Measurements from ENCODE around the gene LCN1.

Gene LCN1

DNA sequence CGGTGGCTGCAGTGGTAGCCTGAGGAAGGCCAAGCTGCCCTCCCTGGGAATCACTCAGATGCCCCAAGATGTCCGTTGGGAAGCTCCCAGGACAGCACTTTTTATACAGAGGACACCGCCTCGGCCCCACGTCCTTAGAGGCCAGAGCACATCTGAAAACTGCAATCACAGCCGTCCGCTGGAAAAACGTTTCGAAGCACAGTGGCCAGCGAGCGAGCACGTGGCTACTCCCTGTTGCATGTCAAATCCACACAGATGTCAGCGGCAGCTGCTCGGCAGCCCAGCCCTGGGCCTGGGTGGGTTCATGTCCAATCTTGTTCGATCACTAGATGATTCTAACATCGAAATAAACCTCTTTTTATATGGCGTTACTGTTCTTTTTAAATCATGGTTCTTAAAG is 32.7 kb upstream of the LCN1 start:
- DNase-seq (ENCODE audit: low read depth), result no peak

DNA sequence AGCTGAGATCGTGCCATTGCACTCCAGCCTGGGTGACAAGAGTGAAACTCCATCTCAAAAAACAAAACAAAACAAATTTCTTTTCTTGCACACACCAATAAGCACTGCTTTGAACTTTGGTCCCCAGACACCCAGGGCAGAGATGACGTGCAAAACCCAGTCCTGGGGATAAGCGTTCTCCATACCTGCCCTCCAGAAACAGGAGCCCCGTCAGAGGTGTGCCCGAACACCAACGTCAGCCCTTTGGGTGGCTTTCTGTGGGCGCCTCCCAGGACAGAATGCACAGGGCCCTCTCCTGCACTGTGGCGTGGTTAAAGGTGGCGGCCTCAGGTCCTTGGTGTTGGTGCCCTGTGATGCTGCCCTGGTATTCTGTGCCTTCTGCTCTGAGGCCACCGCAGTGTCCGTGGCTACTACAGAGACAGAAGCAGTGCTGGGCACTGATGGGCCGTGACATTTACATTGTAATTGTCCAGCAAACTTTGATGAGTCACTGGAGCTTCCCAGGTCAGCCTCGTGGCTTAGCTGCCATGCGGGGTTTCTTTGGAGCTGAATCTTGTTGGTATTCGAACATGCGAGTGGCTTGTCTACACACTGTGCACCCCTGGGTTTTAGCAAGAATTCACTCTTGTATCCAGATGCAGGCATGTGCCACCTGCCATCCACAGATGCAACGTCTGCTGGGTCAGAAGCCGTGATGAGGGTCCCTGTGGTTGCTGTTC is 31.9 kb upstream of the LCN1 start:
- no peak for DNase-seq (ENCODE audit: low read depth)

DNA sequence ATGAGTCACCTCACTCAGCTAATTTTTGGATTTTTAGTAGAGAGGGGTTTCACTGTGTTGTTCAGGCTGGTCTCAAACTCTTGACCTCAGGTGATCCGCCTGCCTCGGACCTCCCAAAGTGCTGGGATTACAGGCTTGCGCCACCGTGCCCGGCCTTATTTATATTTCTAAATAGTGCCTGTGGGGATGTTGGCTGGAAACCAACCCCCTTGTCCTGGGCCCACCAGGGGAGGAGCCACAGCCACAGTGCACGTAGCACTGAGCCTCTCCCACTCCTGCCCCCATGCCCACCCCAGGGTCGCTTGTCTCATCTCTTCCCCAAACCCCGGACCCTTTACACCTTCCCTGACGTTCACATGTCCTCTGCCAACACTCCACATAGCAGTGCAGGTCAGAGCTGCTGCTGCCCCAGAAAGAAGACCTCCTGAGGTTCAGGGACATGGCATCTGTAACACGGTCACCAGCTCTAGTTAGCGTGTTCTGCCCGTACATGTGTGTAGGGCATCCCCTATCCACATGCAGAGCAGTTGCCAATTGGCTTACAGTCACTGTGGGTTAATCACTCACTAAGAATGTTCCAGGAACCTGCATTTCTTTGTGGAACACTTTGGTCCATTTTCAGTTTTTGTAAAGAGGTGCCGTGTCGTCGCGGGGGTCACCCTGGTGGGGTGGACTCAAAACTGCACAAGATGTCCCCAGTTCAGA is 30.9 kb upstream of the LCN1 start:
- no peak for DNase-seq (ENCODE audit: low read depth)

DNA sequence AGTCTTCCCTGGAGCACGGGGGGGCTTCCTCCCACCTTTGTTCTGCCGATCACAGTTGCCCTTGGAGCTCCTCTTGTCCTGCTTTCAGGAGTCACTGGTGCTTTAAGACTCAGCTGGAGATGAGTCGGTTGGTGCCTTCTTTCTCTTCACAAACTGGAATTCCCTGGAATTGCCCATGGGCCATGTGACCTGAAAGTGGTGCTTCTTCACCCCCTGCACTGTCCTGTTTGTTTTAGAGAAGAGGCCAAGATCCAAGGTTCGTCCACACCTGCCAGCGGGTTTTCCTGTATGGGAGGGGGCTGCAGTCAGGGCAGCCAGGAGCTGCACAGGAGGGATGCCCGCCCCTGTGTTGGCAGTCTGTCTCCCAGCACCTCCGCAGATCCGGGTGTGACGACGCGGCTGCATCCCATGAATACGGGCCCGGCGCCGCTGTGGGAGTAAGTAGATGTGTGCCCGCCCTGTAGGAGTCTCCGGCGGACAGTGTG is 30.2 kb upstream of the LCN1 start:
- DNase-seq (ENCODE audit: low read depth), result no peak

DNA sequence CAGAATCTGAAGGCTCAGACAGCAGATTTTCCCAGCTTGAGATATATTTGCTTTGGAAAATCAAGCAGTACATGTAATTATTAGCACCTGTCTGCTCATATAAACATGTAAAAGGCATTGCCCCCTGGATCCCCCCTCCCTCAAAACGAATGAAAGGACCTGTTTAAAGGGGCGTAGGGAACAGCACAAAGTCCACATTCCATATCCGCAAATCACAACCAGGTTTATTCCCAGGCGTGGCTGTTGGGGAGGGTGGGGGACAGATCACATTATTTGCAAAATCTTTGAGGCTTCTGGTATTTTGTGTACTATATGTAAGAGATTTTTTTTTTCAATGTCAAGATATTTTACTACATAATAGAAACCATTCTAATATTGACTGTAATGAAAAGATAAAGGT is 29.5 kb upstream of the LCN1 start:
- no peak for DNase-seq (ENCODE audit: low read depth)

DNA sequence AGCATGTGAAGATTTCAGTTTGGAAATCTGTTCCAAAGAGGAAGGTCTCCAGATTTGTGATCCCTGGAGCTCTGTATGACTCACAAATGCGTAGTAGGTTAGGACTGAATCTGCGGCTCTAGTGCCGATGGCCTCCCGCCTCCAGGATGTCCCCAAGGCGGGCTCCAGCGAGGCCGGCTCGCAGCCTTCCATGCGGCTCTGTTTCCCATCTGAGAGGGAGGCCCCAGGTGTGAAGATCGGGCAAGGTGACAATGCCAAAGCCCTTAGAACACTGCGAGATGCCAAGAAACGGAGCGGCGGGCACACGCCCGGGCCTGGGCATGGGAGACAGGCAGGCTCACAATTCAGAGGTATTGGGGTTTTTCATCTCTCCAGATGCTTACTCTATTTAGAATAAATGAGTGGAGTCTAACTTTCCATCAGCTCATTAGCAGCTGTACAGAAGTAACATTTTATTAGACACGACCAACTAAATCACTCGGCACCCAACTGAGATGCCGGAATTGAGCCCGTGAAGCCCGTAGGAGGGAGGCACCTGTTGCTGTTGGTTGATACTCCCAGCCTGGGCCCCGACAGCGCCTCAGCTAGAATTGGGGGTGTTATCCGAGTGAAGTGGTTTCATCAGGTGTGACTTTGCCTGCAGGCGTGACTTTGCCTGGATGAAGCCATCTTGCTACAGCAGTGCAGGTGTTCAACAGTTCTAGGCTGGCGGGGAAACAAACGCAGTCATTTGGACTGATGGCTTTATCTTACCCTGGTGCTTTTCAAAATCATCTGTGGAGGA is 28.2 kb upstream of the LCN1 start:
- no peak for DNase-seq (ENCODE audit: low read depth)

DNA sequence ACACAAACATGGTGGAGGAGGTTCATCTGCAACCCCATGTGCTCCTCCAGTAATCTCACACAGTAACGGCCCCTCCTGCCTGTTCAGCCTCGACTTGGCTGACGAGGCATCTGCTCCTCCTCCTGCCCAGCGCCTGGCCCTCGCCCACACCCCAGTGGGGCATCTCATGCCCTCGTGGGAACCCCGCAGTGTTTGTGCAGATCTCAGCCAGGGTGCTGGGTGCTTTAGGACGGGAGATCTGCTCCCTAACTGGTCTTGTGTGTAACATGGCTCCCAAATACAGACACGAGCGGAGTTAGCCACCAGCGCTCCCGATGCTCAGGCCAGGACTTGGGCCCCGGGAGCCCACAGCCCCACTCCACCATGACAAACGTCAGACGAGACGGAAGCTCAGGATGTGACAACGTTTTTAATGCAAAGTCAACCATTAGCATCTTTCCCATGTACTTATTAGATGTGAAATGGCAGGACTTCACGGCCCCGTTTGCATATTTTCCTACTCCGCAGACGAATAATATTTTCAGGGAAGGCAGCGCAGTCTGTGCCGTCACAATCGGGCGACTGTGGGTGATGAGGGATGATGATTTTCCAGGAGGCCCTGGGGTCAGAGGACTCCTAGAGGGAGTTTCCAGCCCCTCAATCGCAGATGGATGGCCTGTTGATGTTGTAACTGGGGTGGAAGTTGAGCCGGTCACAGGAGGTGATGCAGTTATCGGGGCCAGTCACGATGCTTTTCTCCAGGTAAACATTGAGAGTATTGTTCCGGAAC is 26.3 kb upstream of the LCN1 start:
- no peak for DNase-seq (ENCODE audit: low read depth)

DNA sequence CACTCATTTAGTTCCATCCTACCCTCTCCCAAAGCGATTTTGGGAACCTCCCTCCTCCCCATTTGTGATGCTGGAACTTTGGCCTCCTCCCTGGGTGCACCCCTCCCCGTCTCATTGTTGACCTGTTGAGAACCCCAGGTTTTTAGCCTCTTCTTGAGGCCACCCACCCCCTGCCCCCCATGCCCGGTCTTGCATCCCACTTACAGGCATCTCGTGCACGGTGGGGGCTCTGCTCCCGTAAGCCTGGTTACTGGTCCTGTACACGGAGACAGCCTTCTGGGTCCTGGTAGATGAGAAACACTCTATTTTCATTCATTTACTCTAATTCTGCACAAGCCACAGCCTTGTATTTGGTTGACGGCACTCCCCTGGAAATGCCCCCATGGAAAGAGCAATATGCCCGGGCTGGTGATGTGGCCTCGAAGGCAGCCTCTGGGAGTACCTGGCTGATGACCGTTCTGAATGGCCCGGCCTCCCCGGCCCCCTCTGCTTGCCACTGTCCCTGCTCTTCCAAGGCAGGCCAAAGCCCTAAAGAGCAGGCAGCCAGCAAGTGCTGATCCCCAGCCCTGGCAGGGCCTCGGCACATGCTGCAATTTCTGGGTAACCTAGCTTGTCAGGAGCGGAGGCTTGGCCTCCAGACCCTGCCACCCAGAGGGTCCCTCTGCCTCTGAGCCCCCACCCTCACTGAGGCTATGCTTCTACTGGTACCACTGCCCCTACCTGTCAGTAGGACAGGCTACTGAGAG is 22.7 kb upstream of the LCN1 start:
- no peak for DNase-seq (ENCODE audit: low read depth)

DNA sequence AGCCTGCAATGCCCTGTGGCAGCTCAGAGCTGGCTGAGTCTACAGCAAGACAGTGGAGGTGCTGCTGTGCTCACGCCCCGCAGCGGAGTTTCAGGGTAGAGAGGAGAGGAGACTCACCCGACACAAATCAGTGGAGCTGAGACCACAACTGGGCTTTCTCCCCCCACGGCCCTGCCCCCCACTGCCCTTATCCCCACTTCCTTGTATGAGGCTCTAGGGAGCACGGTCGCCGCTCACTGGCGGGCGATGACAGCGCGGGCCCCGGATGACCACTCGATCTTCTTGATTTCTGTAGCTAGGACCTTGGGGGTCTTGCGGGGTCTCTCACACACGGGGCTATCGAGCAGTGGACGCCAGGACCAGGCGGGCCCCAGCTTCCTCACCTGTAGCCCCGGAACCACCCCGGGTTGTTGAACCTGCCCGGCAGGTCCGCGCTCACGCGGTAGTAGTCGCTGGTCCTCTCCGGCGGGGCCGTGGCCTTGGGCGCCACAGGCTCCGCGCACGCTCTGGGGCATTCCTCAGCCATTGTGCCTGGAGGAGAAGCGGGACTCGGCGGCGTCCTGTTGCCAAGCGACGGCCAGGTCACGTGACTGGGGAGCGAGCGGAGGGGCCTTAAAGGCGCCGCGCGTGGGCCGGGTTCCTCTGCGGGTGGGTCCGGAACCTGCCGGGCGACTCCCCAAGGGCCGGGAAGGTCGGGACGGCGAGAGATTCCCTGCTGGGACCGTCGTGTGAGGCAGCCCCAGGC is 21.7 kb upstream of the LCN1 start:
- DNase-seq (ENCODE audit: low read depth), result peak; percentile 77

DNA sequence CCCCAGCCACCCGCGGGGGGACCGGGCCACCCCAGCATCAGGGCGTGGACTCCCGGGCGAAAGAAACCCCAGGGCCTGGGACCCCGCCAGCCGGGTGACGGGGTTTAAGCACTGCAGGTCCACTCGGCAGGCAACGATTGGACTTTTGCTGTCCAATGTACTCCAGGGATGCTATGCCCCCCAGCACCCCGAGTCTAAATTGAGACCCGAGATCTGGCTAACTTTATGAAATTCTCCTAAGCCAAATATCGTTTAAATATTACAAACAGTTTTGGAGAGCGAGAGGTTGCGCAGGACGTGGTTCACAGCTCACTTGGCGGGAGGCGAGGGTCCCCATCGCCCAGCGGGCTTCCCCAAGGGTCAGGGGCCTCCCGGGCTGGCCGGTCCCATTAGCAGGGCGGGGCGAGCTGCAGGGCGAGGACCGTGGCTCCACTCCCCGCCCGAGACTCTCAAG is 21.1 kb upstream of the LCN1 start:
- no peak for DNase-seq (ENCODE audit: low read depth)

DNA sequence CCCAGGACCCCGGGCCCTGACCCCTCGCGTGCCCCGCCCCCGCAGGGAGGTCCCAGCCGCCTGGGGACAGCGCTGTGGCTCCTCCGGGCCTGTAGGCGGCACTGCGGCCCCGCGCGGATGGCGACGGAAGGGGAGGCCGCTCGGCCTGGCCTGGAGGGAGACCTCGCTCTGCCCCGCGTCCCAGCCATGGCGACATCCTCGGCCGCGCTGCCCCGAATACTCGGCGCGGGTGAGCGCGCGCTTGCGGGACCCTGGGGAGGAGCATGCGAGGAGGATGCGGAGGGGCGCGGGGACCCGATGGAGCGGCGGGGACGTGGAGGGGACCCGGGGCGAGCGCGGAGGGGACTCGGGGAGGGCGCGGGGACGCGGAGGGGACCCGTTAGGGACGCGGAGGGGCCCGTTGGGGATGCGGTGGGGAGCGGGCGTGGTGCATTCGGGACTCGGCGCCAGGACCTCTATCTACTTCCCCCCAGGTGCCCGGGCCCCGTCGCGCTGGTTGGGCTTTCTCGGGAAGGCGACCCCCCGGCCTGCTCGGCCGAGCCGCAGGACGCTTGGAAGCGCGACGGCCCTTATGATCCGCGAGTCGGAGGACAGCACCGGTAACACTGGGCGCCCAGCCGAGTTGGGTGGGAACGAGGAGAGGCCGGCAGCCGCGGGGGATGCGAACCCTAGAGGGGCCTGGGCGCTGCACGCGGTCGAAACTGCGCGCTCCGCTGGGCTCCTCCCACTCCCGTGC is 20.5 kb upstream of the LCN1 start, which contains the start of gene MRPS2:
TSS of gene MRPS2 (plus strand) at position 158 of the 736 bp plus-strand sequence. CDS start at position 187, 29 bp downstream.
- DNase-seq (ENCODE audit: low read depth), result peak; percentile 70

DNA sequence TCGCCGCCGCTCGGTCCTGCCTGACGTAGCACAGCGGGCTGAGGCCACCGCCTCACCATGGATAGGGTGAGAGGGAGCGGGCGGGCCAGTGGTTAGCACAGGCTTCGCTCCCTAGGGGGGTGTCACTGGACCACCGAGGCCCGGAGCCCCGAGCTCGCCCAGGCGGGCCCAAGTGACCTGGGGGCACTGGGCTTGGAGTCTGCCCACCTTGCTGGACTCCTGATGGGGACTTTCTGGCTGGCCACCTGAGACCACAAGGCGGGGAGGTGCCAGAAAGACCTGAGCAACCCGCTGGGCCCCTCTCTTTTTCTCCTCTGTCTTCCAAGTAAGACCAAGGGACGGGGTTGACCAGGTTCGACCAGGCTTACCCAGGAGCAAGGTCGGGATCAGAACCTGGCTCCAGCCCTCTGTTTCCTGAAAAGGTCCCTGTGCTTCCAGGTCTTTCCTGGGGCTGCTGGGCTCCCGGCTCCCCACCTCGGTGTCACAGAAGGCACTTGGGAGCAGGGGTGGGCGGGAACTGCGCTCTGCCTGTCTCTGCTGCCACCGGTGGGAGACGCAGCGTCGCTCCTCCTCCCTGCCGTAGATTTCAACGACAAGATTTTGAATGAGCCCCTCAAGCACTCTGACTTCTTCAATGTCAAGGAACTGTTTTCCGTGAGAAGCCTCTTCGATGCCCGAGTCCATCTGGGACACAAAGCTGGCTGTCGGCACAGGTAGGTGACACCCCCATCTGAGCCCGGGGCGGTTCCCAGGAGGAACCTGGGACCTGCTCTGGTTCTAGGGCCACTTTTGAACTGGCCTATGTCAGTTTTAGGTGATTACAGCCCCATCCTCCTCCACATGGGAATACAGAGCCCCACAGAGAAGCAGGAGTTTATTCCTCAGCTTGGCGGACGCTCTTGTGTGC is 19.7 kb upstream of the LCN1 start:
- DNase-seq (ENCODE audit: low read depth), result peak; percentile 31

DNA sequence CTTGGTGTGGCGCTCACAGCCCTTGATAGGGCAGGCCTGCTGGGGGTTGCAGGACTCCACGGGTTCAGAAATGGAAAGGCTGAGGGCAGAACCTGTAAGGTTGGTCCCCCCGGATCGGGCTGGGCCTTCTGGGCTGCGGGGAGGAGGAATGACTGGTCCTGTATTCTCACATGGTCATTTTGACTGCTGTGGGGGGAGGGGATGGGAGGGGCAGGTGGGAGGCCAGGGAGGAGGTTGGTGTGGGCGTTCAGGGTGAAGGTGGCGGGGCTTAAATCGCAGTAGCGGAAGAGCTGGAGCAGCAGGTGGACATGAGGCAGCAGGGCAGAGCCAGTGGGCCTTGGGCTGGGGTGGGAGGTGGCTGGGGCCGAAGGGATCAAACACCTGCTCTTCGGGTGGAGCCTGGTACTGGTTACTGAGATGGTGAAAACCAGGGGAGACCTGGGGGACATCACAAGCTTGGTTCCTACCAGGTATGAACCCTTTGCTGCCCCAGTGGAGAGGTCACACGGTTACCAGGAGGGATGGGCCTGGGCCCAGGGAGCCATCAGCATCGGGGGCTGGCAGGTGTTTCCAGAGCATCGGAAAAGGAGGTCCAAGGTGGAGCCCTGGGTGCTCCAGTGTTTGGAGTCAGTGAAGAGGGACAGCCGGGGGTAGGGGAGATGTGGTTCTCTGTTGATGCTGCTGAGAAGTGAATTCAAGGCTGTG is 18.9 kb upstream of the LCN1 start:
- no peak for DNase-seq (ENCODE audit: low read depth)

DNA sequence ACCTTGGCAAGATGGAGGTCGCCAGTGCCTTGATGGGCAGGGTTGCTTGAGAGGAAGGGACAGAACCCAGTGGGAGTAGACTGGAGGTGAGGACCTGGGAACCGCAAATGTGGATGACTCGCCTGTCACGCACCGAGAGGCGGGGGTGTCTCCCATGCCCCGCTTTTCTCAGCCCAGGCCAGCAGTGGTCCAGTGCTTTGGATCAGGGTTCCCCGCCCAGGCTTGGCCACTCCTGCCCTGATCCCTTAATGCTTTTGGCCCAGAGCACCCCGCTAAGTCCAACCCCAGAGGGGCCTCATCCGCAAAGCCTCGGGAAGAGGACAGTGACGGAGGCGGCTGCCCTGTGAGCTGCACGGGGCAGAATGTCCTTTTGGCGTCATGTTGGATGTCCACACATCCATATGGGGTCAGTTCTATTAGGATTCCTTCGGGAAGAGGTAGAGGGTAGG is 18.3 kb upstream of the LCN1 start:
- no peak for DNase-seq (ENCODE audit: low read depth)

DNA sequence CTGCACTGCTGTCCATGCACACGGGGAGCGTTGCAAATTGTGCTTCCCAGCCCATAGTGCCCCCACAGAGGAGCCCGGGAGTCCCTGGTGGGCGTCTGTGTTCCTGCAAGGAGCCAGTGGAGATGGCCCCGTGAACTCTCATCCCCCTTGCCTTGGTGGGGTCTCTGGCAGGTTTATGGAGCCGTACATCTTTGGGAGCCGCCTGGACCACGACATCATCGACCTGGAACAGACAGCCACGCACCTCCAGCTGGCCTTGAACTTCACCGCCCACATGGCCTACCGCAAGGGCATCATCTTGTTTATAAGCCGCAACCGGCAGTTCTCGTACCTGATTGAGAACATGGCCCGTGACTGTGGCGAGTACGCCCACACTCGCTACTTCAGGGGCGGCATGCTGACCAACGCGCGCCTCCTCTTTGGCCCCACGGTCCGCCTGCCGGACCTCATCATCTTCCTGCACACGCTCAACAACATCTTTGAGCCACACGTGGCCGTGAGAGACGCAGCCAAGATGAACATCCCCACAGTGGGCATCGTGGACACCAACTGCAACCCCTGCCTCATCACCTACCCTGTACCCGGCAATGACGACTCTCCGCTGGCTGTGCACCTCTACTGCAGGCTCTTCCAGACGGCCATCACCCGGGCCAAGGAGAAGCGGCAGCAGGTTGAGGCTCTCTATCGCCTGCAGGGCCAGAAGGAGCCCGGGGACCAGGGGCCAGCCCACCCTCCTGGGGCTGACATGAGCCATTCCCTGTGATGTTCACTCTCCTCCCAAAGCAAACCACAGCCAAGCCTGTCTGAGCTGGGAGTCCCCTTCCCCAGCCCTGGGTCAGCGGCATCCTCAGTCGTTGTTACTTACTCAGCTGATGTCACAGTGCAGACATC is 17.6 kb upstream of the LCN1 start:
- no peak for DNase-seq (ENCODE audit: low read depth)

DNA sequence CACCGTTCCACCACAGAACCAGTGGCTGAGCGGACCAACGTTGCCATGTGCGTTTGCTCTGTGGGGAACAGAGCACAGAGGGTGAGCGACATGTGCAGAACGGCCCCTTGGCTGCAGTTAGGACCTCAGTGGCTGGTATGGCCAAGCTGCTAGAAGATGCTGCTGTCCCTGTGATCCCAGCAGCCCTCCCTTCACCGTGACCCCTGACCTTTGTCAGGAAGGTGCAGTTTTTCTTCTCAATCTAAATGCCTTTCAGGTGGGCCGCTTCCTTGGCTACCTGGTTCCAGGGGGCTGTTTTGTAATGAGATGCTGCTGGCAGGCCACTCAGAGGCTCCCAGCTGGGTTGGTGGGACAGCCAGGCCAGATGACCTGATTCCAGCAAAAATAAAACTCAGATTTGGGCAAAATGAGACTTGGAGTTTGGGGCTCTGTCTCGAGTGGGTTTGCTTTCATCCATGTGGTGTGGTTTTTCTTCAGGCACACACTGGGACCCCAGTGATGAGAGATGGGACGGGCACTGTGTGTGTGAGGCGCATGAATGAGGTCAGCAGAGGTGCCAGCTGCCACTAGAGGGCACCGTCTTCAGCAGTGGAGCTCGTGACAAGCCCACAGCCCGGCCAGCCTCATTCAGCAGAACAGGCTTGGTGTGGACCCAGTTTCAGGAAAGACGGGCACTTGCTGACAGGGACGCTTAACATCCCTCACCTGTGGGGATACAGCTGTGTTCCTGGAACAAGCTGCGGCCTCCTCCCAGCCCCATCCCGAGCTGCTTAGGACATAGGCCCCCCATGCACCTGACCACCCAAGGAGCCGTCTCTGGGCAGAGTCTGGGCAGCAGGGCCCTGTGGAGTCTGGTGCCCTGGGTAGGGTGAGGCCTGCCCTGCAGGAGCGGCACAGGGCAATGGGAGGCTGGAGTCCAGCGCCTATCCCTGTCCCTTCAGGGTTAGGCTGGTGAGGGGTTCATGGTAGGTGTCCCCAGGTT is 16.7 kb upstream of the LCN1 start:
- peak; percentile 31 for DNase-seq (ENCODE audit: low read depth)
